GM12878 (cell line): ENCODE measurements around the gene EPHA8.

ENCODE experiments used
- ATF3 ChIP-seq: IDR thresholded peaks from 2 replicates; pipeline ENCODE4 v1.6.1; 2011; ENCODE audit warnings: low read depth, mild to moderate bottlenecking, low read length, moderate library complexity, borderline replicate concordance; ENCODE audit errors: extremely low read depth
- BMI1 ChIP-seq: fragments of 450-650 bp; IDR thresholded peaks from 2 replicates; pipeline ENCODE4 v1.6.1; 2016; ENCODE audit warnings: mild to moderate bottlenecking, moderate library complexity, borderline replicate concordance
- CEBPB ChIP-seq, 2 experiments: fragments of 150-350 bp in 1 of 2; IDR thresholded peaks; 2 replicates each; pipeline ENCODE4 v1.6.1; 2012 to 2014; ENCODE audit warnings: low read depth in 2 of 2, low read length in 2 of 2, borderline replicate concordance in 1 of 2, inconsistent platforms in 1 of 2
- EZH2 ChIP-seq: IDR thresholded peaks from 2 replicates; pipeline ENCODE4 v1.6.1; 2012; ENCODE audit warnings: low read depth, mild to moderate bottlenecking, control low read depth, inconsistent platforms, low read length, borderline replicate concordance; ENCODE audit not compliant: control insufficient read depth
- FOS ChIP-seq: IDR thresholded peaks from 3 replicates; pipeline ENCODE4 v1.6.1; 2011; ENCODE audit warnings: borderline replicate concordance; ENCODE audit not compliant: insufficient read length; ENCODE audit errors: extremely low read depth
- POLR2AphosphoS2 ChIP-seq: IDR thresholded peaks from 2 replicates; pipeline ENCODE4 v1.6.1; 2011; ENCODE audit warnings: low read depth, mild to moderate bottlenecking, low read length, improper control_type of control experiment, moderate library complexity
- TAF1 ChIP-seq: IDR thresholded peaks from 2 replicates; pipeline ENCODE4 v1.6.1; 2011; ENCODE audit warnings: mild to moderate bottlenecking, low read depth, low read length, borderline replicate concordance
- TF ChIP-seq, protein P1 (sequence below): fragments of 450-650 bp; formaldehyde crosslinking; IDR thresholded peaks from 2 replicates; pipeline ENCODE4 v1.4.0; 2022; ENCODE audit warnings: mild to moderate bottlenecking, moderate library complexity
- TF ChIP-seq, protein P2 (sequence below): fragments of 150-350 bp; IDR thresholded peaks from 2 replicates; pipeline ENCODE4 v1.6.1; 2016; ENCODE audit warnings: low read depth, low read length

GRCh38 chr1:22639286-22639685, 76.0 kb downstream of the EPHA8 start:
- TF ChIP-seq ATF3 (no peak), POLR2AphosphoS2 (no peak), FOS (no peak), TAF1 (no peak), BMI1 (no peak), EZH2 (no peak), CEBPB (IDR thresholded peaks at IDR 0.05; ENCODE audit: borderline replicate concordance in 1 of 2, low read depth in 2 of 2, low read length in 2 of 2) (no peak)
- TF ChIP-seq, protein P1, sequence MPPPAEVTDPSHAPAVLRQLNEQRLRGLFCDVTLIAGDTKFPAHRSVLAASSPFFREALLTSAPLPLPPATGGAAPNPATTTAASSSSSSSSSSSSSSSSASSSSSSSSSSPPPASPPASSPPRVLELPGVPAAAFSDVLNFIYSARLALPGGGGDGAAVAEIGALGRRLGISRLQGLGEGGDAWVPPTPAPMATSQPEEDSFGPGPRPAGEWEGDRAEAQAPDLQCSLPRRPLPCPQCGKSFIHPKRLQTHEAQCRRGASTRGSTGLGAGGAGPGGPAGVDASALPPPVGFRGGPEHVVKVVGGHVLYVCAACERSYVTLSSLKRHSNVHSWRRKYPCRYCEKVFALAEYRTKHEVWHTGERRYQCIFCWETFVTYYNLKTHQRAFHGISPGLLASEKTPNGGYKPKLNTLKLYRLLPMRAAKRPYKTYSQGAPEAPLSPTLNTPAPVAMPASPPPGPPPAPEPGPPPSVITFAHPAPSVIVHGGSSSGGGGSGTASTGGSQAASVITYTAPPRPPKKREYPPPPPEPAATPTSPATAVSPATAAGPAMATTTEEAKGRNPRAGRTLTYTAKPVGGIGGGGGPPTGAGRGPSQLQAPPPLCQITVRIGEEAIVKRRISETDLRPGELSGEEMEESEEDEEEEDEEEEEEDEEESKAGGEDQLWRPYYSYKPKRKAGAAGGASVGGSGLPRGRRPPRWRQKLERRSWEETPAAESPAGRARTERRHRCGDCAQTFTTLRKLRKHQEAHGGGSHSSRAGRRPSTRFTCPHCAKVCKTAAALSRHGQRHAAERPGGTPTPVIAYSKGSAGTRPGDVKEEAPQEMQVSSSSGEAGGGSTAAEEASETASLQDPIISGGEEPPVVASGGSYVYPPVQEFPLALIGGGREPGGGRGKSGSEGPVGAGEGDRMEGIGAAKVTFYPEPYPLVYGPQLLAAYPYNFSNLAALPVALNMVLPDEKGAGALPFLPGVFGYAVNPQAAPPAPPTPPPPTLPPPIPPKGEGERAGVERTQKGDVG (CRISPR knock-in tag): no peak
- TF ChIP-seq, protein P2, sequence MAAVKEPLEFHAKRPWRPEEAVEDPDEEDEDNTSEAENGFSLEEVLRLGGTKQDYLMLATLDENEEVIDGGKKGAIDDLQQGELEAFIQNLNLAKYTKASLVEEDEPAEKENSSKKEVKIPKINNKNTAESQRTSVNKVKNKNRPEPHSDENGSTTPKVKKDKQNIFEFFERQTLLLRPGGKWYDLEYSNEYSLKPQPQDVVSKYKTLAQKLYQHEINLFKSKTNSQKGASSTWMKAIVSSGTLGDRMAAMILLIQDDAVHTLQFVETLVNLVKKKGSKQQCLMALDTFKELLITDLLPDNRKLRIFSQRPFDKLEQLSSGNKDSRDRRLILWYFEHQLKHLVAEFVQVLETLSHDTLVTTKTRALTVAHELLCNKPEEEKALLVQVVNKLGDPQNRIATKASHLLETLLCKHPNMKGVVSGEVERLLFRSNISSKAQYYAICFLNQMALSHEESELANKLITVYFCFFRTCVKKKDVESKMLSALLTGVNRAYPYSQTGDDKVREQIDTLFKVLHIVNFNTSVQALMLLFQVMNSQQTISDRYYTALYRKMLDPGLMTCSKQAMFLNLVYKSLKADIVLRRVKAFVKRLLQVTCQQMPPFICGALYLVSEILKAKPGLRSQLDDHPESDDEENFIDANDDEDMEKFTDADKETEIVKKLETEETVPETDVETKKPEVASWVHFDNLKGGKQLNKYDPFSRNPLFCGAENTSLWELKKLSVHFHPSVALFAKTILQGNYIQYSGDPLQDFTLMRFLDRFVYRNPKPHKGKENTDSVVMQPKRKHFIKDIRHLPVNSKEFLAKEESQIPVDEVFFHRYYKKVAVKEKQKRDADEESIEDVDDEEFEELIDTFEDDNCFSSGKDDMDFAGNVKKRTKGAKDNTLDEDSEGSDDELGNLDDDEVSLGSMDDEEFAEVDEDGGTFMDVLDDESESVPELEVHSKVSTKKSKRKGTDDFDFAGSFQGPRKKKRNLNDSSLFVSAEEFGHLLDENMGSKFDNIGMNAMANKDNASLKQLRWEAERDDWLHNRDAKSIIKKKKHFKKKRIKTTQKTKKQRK: no peak
